ELR (cell line): ENCODE data around the gene SLC44A5.

Experiments used
- DNase-seq: peaks from one replicate; pipeline ENCODE4 v3.0.0-alpha.2; 2015; ENCODE audit warnings: low read depth

Gene SLC44A5

DNA sequence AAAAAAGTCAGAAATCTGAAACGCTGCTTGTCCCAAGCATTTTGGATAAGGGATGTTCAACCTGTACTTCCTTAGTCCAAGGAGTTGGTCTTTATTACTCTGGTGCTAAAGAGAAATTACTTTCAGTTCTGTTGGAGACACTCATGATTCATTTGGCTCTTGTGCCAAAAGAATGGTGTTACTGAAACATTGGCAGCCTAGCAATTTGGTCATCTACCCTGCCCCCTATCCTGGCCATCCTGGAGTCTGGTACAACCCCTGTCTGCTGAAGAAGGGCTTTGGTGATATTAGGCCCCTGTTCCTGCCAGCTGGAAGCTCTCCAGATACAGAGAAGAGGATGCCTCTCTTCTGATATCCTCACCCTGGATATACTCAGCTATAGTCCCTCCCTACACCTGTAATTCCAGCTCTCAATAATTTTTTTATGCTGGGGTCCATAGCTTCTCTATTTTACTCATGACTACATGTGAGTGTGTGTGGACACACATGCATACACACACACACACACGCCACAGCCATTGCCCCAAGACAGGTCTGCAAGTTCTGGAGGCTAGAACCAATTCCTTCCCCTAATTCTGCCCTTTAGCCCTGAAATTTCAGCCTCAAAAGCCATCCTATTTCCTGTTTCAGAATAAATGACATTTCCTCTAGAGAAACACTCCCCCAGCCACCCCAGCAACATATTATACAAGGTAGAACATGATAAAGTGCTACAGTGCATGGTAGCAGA lies 436.7 kb downstream of the SLC44A5 start:
- no peak for DNase-seq

GRCh38 chr1:75172556-75172955 lies 438.4 kb downstream of the SLC44A5 start:
- DNase-seq, result no peak

DNA sequence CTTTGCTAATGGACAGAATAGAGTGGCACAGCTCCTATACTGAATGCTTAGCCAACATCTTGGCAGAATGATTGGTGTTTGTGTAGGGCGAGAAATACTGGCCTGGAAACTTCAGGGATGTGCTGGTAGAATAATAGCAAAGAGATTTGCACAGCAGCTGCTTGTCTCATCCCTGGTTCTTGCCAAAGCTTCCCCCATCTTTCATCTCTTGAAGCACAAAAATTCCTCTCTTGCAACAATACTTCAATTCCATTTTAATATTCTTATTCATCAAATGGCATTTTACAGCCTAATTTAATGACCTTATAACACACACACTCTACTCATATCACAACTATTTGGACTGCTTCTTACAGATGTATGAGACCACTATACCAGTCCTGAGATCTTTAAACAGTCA lies 439.0 kb downstream of the SLC44A5 start:
- no peak for DNase-seq

DNA sequence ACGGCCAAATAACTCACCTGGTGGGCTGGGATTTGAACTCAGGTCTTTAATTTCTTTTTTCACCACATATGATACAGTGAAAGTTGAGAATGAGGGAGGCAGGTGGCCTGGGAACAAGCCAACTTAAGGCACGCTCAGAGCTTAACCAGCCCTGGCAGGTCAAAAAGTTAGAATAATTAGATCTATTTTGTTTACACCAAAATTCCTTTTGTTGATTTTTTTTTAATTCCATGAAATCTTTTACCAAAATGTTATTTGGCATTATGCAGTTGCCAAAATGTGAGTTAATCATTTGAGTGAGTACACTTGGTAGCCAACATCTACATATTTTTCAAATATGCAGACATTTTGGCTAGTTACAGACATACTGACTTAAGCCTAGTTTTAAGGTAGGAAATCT lies 439.9 kb downstream of the SLC44A5 start:
- DNase-seq, result no peak

- DNase-seq, result no peak
These were observed 440.9 kb downstream of the SLC44A5 start for GRCh38 chr1:75170011-75170410.

GRCh38 chr1:75166821-75167220 lies 444.1 kb downstream of the SLC44A5 start:
- DNase-seq, result no peak

DNA sequence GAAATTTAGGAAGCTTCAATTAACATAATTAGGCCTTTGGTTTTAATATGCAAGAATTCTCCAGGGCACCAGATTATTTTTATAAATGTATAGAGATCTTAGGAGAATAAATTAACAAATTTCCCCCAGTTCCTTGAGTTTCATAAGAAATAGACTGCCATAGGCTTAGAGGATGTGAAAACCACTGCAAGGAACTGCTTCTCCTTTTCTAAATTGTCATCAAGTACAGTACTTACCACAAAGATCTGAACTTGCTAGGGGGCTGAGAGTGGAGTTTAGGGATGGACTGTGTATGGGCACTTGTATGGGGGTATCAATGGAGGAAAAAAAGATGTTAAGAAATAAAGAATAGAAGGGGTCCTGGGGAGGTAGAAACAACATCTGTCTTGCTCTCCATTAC lies 445.6 kb downstream of the SLC44A5 start:
- DNase-seq, result no peak

- DNase-seq, result no peak
These were observed 451.8 kb downstream of the SLC44A5 start for GRCh38 chr1:75159154-75159553.
